GM10248 (cell line): ENCODE measurements around the gene IQGAP1.
"Not testable (repeated sequence)": the region's sequence is repeated elsewhere in the genome, so short reads cannot be mapped to it uniquely, and the experiment has no call there.

Experiments
- CTCF ChIA-PET: fragments of 300-600 bp; sonication (Branson Sonifier 250); formaldehyde crosslinking; extraction: SDS; loops from one replicate; lab custom pipeline; 2021; ENCODE audit warnings: antibody characterized with exemption; lab: Yijun Ruan, JAX
- POLR2A ChIA-PET: fragments of 350-650 bp; sonication (Branson Sonifier 250); formaldehyde crosslinking; extraction: SDS; loops from one replicate; lab custom pipeline; 2020; ENCODE audit warnings: antibody characterized with exemption; lab: Yijun Ruan, JAX
- DNase-seq: peaks from one replicate; pipeline ENCODE4 v3.0.0; 2012; ENCODE audit errors: extremely low spot score
- TF ChIP-seq, protein P1 (sequence below): IDR thresholded peaks from 2 replicates; pipeline ENCODE4 v1.5.1; 2012; ENCODE audit warnings: mild to moderate bottlenecking, low read depth; ENCODE audit errors: extremely low read depth, missing control alignments, control extremely low read depth

Gene IQGAP1

GRCh38 chr15:90407336-90407735 is 19.3 kb downstream of the IQGAP1 start:
- no peak for DNase-seq
- ChIA-PET POLR2A (interaction anchor here (1.3 kb wide), 1 partner anchor 10 kb away, joined by 3 read pairs; no protein-coding TSS in a partner anchor), CTCF (interaction anchor here (1.0 to 2.4 kb wide), 3 partner anchors 12 to 33 kb away, joined by 3 to 8 read pairs (median 6); no protein-coding TSS in a partner anchor)
- TF ChIP-seq, protein P1, sequence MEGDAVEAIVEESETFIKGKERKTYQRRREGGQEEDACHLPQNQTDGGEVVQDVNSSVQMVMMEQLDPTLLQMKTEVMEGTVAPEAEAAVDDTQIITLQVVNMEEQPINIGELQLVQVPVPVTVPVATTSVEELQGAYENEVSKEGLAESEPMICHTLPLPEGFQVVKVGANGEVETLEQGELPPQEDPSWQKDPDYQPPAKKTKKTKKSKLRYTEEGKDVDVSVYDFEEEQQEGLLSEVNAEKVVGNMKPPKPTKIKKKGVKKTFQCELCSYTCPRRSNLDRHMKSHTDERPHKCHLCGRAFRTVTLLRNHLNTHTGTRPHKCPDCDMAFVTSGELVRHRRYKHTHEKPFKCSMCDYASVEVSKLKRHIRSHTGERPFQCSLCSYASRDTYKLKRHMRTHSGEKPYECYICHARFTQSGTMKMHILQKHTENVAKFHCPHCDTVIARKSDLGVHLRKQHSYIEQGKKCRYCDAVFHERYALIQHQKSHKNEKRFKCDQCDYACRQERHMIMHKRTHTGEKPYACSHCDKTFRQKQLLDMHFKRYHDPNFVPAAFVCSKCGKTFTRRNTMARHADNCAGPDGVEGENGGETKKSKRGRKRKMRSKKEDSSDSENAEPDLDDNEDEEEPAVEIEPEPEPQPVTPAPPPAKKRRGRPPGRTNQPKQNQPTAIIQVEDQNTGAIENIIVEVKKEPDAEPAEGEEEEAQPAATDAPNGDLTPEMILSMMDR: no peak

DNA sequence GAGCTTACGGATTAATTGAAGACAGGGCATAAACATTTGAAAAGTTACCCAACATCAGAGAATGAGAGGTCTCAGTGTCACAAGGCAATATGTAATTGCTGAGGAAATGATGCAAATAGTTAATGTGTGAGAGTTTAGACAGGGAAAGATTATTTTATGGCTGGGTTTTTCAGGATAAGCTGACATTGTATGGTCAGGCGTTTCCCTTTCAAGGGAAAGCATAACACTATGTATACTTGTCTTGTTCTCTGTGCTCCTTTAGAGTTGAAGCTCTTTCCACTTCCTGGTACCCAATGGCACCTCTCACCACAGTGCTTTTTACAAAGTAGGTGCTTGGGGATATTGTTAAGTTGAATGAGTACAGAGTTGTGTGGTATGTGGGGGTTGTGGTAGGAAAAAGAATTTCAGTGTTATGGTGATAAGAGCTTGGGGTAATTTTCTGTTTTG is 19.9 kb downstream of the IQGAP1 start:
- ChIA-PET POLR2A (interaction anchor here (0.6 to 1.3 kb wide), 2 partner anchors 10 to 268 kb away, joined by 3 read pairs; no protein-coding TSS in a partner anchor), CTCF (interaction anchor here (0.7 to 2.4 kb wide), 6 partner anchors 9 to 46 kb away, joined by 3 to 8 read pairs (median 3); no protein-coding TSS in a partner anchor)
- no peak for DNase-seq
- TF ChIP-seq, protein P1: no peak

DNA sequence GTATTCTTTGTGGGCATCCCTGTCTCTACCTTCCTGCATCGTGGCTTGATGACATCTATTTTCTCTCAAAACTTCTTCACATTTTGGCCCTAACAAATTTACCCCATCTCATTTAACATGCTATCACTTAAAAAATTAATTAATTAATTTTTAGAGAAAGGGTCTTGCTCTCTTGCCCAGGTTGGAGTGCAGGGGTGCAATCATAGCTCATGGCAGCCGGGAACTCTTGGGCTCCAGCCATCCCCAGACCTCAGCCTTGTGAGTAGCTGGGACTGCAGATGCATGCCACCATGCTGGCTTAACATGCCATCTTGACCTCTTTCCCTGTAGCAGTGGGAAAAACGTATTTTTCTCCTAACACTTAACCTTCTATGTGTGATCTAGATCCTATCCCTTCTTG is 20.6 kb downstream of the IQGAP1 start:
- no peak for DNase-seq
- ChIA-PET CTCF (interaction anchor here (1.0 to 1.2 kb wide), 2 partner anchors 10 to 22 kb away, joined by 3 read pairs; no protein-coding TSS in a partner anchor), POLR2A (no interaction called here)
- TF ChIP-seq, protein P1: no peak

GRCh38 chr15:90409587-90409986 is 21.5 kb downstream of the IQGAP1 start:
- POLR2A ChIA-PET, DNase-seq, CTCF ChIA-PET: not testable (repeated sequence)

DNA sequence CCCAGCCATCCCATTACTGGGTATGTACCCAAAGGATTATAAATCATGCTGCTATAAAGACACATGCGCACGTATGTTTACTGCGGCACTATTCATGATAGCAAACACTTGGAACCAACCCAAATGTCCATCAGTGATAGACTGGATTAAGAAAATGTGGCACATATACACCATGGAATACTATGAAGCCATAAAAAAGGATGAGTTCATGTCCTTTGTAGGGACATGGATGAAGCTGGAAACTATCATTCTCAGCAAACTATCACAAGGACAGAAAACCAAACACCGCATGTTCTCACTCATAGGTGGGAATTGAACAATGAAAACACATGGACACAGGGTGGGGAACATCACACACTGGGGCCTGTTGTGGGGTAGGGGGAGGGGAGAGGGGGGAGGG is 22.3 kb downstream of the IQGAP1 start:
- DNase-seq, POLR2A ChIA-PET, CTCF ChIA-PET: not testable (repeated sequence)

DNA sequence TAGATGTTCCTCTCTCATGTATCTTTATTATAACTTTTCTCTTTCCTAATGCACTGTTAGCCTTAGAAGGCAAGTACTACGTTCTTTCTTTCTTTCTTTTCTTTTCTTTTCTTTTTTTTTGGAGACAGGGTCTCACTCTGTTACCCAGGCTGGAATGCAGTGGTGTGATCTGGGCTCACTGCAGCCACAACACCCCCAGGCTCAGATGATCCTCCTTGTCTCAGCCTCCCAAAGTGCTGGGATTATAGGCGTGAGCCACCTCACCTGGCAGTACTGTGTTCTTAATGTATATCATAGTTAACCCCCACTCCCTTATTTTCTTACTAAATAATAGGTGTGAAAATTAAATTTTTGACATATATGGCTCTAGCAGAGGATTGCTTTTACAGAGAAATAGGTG is 23.1 kb downstream of the IQGAP1 start:
- TF ChIP-seq, protein P1: no peak
- ChIA-PET CTCF (interaction anchor here (2.7 kb wide), 1 partner anchor 15 kb away, joined by 6 read pairs; no protein-coding TSS in a partner anchor), POLR2A (no interaction called here)
- DNase-seq: no peak

DNA sequence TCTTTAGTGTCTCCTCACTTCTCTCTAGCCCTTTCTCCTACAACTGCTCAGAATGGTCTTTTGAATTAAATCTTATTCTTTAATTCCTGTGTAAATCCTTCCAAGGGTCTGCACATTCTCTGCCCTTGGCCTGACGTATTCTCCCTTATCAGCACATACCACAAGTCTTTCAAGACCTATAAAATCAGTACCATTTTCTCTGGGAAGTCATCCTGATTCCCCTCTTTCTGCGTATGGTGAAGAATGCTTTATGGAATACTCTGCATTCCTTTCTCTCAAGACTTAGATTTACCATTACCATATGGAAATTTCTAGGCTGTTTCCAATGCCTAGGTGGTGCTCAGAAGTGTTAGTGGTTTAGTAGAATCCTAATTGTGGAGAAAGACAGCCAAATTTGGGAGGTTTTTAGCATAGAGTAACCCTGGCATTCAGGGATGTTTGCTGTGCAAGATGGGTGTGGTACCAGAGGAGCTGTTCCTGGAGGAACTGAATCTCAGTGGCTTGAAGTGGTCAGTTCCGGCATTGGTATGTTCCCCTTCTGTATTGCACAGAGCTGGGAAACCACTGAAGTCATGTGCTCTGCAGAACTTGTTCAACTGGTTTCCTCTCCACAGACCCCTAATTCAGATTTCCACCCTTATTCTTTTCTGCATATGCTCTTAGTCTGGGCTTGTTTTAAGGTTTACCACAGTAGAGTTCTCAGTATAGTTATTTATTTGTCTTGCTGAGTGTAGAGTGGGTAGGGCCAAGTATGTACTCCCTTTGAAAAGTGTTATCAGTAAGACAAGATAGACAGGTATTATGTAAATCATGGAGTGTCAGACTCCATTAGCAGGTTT is 24.5 kb downstream of the IQGAP1 start:
- peak; percentile 37 for DNase-seq
- ChIA-PET CTCF (interaction anchor here (0.7 to 4.0 kb wide), 8 partner anchors 9 to 111 kb away, joined by 3 to 11 read pairs (median 4); no protein-coding TSS in a partner anchor), POLR2A (no interaction called here)
- TF ChIP-seq, protein P1: no peak
